ENCODE measurements around the gene CHCHD10.

CHCHD10 gene

DNA sequence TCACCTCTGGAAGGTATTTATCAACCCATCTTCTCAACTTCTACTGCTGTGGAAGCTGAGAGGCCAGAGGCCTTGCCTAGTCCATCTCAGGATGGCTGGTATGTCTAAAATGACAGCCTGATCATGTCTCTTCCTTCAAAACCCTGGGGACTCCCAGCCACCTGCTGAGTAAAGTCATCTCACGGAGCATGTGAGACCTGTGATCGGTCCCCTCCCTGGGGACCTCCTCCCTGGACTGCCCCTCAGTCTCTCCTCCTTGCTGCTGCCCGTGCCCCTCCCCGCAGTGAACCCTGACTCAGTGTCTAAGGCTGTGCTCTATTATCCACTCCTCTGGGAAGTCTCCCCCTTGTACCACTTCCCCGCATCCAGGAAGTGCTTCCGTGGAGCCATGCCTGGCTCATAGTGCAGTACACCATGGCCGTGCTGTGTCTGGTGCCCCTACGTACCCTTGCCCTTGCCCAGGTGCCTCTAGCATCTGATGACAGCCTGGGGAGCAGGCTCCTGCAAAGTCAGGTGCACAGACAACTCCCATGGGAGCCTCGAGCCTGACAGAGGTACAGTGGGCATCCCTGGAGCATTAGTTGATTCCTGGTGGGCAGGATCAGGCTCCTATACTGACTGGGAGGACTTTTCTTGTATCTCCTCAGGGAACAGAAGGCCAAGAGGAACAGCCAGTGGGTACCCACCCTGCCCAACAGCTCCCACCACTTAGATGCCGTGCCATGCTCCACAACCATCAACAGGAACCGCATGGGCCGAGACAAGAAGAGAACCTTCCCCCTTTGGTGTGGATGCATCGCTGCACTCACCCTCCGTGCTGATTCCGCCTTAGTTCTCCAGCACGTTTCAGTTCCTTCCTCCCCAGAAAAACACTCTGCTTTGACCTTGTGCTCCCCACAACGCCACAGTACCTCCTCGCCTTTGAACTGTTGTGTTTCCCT is 32.8 kb upstream of the CHCHD10 start:
- Histone ChIP-seq H3K27ac (ENCODE audit: low read depth, low read length) (no peak overlapping the region), H3K4me3 (ENCODE audit: low read depth, low read length) (no peak overlapping the region), H3K4me1 (ENCODE audit: control insufficient read depth, insufficient read depth, low read length) (no peaks in the 10 kb centered on the region), H3K27me3 (ENCODE audit: control insufficient read depth, insufficient read depth, low read length) (no peaks in the 10 kb centered on the region), H3K9me3 (ENCODE audit: control insufficient read depth, insufficient read depth, low read length) (no peaks in the 10 kb centered on the region), H3K9ac (ENCODE audit: low read depth, low read length) (no peak overlapping the region), H3K36me3 (ENCODE audit: control insufficient read depth, insufficient read depth, low read length) (peaks cover 78% of the 10 kb centered on the region)

DNA sequence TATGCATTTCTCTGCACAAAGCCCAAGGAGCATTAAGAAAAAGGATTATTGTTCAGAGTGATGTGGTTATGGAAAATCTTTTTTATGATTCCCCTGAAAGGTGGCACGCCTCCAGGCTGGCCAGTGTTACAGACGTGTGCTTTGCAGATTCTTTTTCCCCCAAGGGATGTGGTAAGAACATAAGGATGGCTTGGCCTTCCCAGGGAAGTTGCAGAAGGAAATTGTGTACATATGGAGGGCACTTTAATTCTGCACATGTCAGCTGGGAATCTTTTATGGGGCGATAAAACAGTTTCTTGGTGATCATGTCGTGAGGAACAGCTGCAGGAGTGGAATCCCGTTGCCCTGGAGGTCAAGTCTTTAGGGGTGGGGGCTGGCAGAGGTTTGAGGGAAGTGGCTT is 28.7 kb upstream of the CHCHD10 start:
- peaks cover 79% of the 10 kb centered on the region for H3K36me3 ChIP-seq (ENCODE audit: control insufficient read depth, insufficient read depth, low read length)
- no peak overlapping the region for H3K4me3 ChIP-seq (ENCODE audit: low read depth, low read length)
- H3K9ac ChIP-seq (ENCODE audit: low read depth, low read length): no peak overlapping the region
- no peak overlapping the region for H3K27ac ChIP-seq (ENCODE audit: low read depth, low read length)
- no peaks in the 10 kb centered on the region for H3K9me3 ChIP-seq (ENCODE audit: control insufficient read depth, insufficient read depth, low read length)
- H3K27me3 ChIP-seq (ENCODE audit: control insufficient read depth, insufficient read depth, low read length): no peaks in the 10 kb centered on the region
- no peaks in the 10 kb centered on the region for H3K4me1 ChIP-seq (ENCODE audit: control insufficient read depth, insufficient read depth, low read length)

DNA sequence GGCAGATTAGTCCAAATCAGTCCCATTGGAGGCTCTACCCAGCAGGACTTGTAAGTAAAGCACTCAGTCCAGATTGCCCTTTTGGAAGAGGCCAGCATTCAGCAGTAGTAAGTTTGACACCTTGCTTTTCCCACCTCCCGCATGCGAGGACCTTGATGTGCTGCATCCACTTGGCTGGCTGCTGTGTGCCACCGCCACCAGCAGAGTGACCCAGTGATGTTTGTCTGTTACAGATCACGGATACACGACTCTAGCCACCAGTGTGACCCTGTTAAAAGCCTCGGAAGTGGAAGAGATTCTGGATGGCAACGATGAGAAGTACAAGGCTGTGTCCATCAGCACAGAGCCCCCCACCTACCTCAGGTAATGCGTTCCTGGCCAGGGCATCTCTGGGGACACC is 25.6 kb upstream of the CHCHD10 start:
- no peaks in the 10 kb centered on the region for H3K9me3 ChIP-seq (ENCODE audit: control insufficient read depth, insufficient read depth, low read length)
- peaks cover 12% of the 10 kb centered on the region for H3K4me1 ChIP-seq (ENCODE audit: control insufficient read depth, insufficient read depth, low read length)
- H3K27me3 ChIP-seq (ENCODE audit: control insufficient read depth, insufficient read depth, low read length): no peaks in the 10 kb centered on the region
- no peak overlapping the region for H3K9ac ChIP-seq (ENCODE audit: low read depth, low read length)
- peaks cover 62% of the 10 kb centered on the region for H3K36me3 ChIP-seq (ENCODE audit: control insufficient read depth, insufficient read depth, low read length)
- H3K4me3 ChIP-seq (ENCODE audit: low read depth, low read length): no peak overlapping the region
- no peak overlapping the region for H3K27ac ChIP-seq (ENCODE audit: low read depth, low read length)

DNA sequence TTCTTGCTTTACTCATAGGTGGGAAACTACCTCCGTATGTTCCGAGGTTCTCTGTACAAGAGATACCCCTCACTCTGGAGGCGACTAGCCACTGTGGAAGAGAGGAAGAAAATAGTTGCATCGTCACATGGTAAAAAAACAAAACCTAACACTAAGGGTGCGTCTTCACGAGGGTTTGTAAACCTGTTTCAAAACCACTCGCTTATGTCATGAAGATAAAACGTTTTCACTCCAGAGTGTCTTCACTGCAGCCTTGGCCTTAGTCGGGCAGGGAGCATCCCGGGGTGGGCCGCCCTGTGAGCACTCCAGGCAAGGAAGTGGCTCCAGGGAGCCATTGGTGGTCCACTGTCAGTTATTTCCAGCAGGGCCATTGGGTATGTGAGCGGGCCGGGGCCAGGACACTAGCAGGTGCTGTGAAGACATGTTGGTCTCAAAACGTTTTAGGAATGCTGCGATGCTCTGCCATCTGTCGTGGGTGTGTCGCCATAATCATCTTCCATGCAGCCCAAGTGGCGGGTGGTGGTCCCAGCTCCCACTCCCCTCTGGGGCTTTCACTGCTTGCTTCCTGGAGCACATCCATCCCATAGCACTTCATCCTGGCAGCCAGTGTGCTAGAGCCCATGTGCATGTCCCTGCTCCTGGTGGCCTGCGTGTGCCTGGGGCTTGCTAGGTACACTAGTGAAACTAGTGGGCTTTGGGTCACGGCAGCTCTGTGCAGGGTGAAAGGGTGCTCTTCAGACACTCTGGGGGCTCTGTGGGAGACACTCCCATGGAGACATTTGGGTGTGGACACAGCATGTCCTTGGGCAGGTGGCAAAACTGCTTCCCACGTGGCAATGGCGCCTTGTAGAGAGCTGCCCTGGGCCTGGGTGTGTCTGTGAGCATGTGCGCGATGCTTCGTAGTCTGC is 24.2 kb upstream of the CHCHD10 start:
- Histone ChIP-seq H3K9me3 (ENCODE audit: control insufficient read depth, insufficient read depth, low read length) (no peaks in the 10 kb centered on the region), H3K4me3 (ENCODE audit: low read depth, low read length) (no peak overlapping the region), H3K27me3 (ENCODE audit: control insufficient read depth, insufficient read depth, low read length) (no peaks in the 10 kb centered on the region), H3K36me3 (ENCODE audit: control insufficient read depth, insufficient read depth, low read length) (peaks cover 53% of the 10 kb centered on the region), H3K27ac (ENCODE audit: low read depth, low read length) (no peak overlapping the region), H3K4me1 (ENCODE audit: control insufficient read depth, insufficient read depth, low read length) (peaks cover 12% of the 10 kb centered on the region), H3K9ac (ENCODE audit: low read depth, low read length) (no peak overlapping the region)

DNA sequence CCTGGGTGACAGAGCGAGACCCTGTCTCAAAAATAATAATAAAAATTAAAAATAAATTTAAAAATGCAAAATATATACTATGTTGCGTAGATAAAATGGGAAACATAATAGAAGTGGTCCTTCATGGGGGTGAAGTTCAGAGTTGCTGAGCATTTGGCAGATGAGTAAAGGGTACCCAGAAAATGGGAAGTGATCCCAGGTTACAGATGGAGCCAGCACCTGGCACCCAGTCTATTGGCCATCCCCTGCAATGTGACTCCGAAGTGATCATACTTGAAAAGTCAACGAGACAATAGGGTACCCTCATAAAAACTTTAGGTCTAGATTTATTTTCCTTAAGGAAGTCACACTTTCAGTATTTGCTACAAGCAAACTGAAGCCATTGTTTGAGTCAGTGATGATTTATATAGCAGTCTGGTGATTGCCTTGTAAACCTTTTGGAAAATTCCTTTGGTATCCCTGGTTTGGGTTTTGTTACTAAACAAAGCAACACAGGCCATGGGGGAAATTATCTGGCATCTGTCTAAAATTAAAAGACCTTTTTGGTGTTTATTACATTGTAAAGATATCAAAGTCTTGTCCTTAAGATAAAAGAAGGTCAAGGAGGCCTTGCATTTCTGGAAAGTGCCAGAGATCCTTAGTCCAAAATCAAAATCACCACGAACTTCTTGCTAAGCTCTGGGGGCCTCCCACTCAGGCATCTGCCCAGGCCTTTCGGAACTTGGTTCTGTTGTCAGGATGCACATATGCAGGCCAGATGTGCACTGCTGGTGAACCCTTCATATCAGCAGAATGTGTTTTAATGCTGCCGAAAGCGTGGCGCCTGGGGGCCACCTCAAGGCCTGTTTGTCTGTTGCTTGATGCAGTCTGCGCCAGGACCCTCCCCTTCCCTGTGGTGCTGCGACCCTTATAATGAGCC is 23.3 kb upstream of the CHCHD10 start:
- H3K36me3 ChIP-seq (ENCODE audit: control insufficient read depth, insufficient read depth, low read length): peaks cover 47% of the 10 kb centered on the region
- no peaks in the 10 kb centered on the region for H3K9me3 ChIP-seq (ENCODE audit: control insufficient read depth, insufficient read depth, low read length)
- H3K27me3 ChIP-seq (ENCODE audit: control insufficient read depth, insufficient read depth, low read length): no peaks in the 10 kb centered on the region
- no peak overlapping the region for H3K9ac ChIP-seq (ENCODE audit: low read depth, low read length)
- H3K4me1 ChIP-seq (ENCODE audit: control insufficient read depth, insufficient read depth, low read length): peaks cover 18% of the 10 kb centered on the region
- H3K4me3 ChIP-seq (ENCODE audit: low read depth, low read length): no peak overlapping the region
- no peak overlapping the region for H3K27ac ChIP-seq (ENCODE audit: low read depth, low read length)

GRCh38 chr22:23789638-23790037 is 21.9 kb upstream of the CHCHD10 start:
- no peaks in the 10 kb centered on the region for H3K27me3 ChIP-seq (ENCODE audit: control insufficient read depth, insufficient read depth, low read length)
- no peak overlapping the region for H3K9ac ChIP-seq (ENCODE audit: low read depth, low read length)
- H3K4me3 ChIP-seq (ENCODE audit: low read depth, low read length): no peak overlapping the region
- H3K36me3 ChIP-seq (ENCODE audit: control insufficient read depth, insufficient read depth, low read length): peaks cover 36% of the 10 kb centered on the region
- H3K4me1 ChIP-seq (ENCODE audit: control insufficient read depth, insufficient read depth, low read length): peaks cover 18% of the 10 kb centered on the region
- H3K9me3 ChIP-seq (ENCODE audit: control insufficient read depth, insufficient read depth, low read length): no peaks in the 10 kb centered on the region
- H3K27ac ChIP-seq (ENCODE audit: low read depth, low read length): peak overlapping the region; percentile 7

- Histone ChIP-seq H3K4me1 (ENCODE audit: control insufficient read depth, insufficient read depth, low read length) (peaks cover 18% of the 10 kb centered on the region), H3K27me3 (ENCODE audit: control insufficient read depth, insufficient read depth, low read length) (no peaks in the 10 kb centered on the region), H3K36me3 (ENCODE audit: control insufficient read depth, insufficient read depth, low read length) (peaks cover 30% of the 10 kb centered on the region), H3K4me3 (ENCODE audit: low read depth, low read length) (no peak overlapping the region), H3K9ac (ENCODE audit: low read depth, low read length) (no peak overlapping the region), H3K27ac (ENCODE audit: low read depth, low read length) (peak overlapping the region; percentile 7), H3K9me3 (ENCODE audit: control insufficient read depth, insufficient read depth, low read length) (no peaks in the 10 kb centered on the region)
Observed at GRCh38 chr22:23789121-23789520, 21.3 kb upstream of the CHCHD10 start.

DNA sequence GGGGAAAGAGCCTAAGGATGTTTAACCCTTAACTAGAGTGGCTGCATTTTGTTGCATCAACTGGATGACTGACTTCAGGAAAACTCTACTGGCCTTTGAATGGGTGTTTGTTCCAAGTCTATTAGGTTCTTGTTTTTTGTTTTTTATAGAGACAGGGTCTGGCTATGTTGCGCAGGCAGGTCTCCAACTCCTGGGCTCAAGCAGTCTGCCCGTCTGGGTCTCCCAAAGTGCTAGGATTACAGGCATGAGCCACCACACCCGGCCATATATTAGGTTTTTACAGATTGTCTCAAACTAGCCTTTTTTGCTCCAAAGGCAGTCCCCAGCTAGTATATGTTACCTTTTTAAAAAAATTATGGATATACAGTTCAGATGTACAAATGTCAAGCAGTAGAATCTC is 20.1 kb upstream of the CHCHD10 start:
- Histone ChIP-seq H3K27me3 (ENCODE audit: control insufficient read depth, insufficient read depth, low read length) (no peaks in the 10 kb centered on the region), H3K36me3 (ENCODE audit: control insufficient read depth, insufficient read depth, low read length) (peaks cover 19% of the 10 kb centered on the region), H3K9ac (ENCODE audit: low read depth, low read length) (peak overlapping the region; percentile 70; the same call in 1 of the 2 replicates), H3K9me3 (ENCODE audit: control insufficient read depth, insufficient read depth, low read length) (no peaks in the 10 kb centered on the region), H3K4me3 (ENCODE audit: low read depth, low read length) (peak overlapping the region; percentile 88), H3K4me1 (ENCODE audit: control insufficient read depth, insufficient read depth, low read length) (peaks cover 18% of the 10 kb centered on the region), H3K27ac (ENCODE audit: low read depth, low read length) (peak overlapping the region; percentile 100)

DNA sequence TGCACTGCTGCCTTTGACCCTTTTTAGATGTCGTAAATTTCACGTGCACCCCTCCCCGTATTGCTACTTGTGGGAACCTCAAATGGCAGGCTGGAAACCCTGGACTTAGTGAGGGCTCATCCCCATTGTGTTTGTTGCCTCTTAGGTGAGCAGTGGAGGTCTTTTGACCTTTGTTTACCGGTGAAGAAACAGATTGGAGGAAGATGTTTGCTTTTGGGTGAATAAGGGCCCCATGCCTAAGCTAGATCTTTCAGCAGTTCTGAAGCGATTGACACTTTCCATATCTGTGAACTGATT is 19.8 kb upstream of the CHCHD10 start:
- Histone ChIP-seq H3K36me3 (ENCODE audit: control insufficient read depth, insufficient read depth, low read length) (peaks cover 16% of the 10 kb centered on the region; the same call in 1 of the 2 replicates), H3K27ac (ENCODE audit: low read depth, low read length) (peak overlapping the region; percentile 100), H3K9me3 (ENCODE audit: control insufficient read depth, insufficient read depth, low read length) (no peaks in the 10 kb centered on the region), H3K4me3 (ENCODE audit: low read depth, low read length) (peak overlapping the region; percentile 88), H3K4me1 (ENCODE audit: control insufficient read depth, insufficient read depth, low read length) (peaks cover 18% of the 10 kb centered on the region), H3K9ac (ENCODE audit: low read depth, low read length) (peak overlapping the region; percentile 70), H3K27me3 (ENCODE audit: control insufficient read depth, insufficient read depth, low read length) (no peaks in the 10 kb centered on the region)

GRCh38 chr22:23786752-23787599 is 19.2 kb upstream of the CHCHD10 start, which contains the start of gene SMARCB1:
SMARCB1 (plus strand) TSS chr22:23786966; CDS start chr22:23787170, 204 bp downstream.
- peaks cover 18% of the 10 kb centered on the region for H3K4me1 ChIP-seq (ENCODE audit: control insufficient read depth, insufficient read depth, low read length)
- H3K27ac ChIP-seq (ENCODE audit: low read depth, low read length): peak within 1 kb of the TSS; percentile 100
- H3K9me3 ChIP-seq (ENCODE audit: control insufficient read depth, insufficient read depth, low read length): no peaks in the 10 kb centered on the region
- H3K27me3 ChIP-seq (ENCODE audit: control insufficient read depth, insufficient read depth, low read length): no peaks in the 10 kb centered on the region
- H3K4me3 ChIP-seq (ENCODE audit: low read depth, low read length): peak within 1 kb of the TSS; percentile 88
- H3K36me3 ChIP-seq (ENCODE audit: control insufficient read depth, insufficient read depth, low read length): peaks cover 10% of the 10 kb centered on the region; the same call in 1 of the 2 replicates
- H3K9ac ChIP-seq (ENCODE audit: low read depth, low read length): peak within 1 kb of the TSS; percentile 98

All from HUES48 (cell line).